A549 (cell line): ENCODE results near the gene FBLN7. TPM values are rescaled to one million over a fixed set of nuclear protein-coding genes. Genes with fewer than 3 reads are reported as not detected.

Experiments
- ATAC-seq, 2 experiments: fragments of 200-7000 bp in 1 of 2; fragments of >200 bp in 1 of 2; cut with Nextera tagmentation in 1 of 2; cut with Tn5 transposase in 1 of 2; 3 replicates each; pipeline versions ENCODE4 v1.8.0 to v1.9.1; 2018 to 2020; ENCODE audit warnings: mild to moderate bottlenecking in 1 of 2, moderate library complexity in 1 of 2
- CTCF ChIA-PET: fragments of 300-600 bp; sonication (Branson Sonifier 250); formaldehyde crosslinking; extraction: SDS; loops from one replicate; lab custom pipeline; 2021; ENCODE audit warnings: antibody characterized with exemption, inconsistent platforms; lab: Yijun Ruan, JAX
- POLR2A ChIA-PET: fragments of 350-600 bp; formaldehyde crosslinking; extraction: SDS; loops from one replicate; lab custom pipeline; 2021; ENCODE audit warnings: antibody characterized with exemption, inconsistent platforms; lab: Yijun Ruan, JAX
- DNase-seq, 2 experiments: peaks; one replicate each; pipeline versions ENCODE4 v3.0.0 to v3.0.0-alpha.2; 2011 to 2016; ENCODE audit warnings: low read depth in 1 of 2, low spot score in 1 of 2
- FAIRE-seq: peaks from 2 replicates; lab custom pipeline; 2011; peaks lifted over from hg19 to GRCh38; lab: Jason Lieb, UNC
- H3K27ac ChIP-seq, 2 experiments: fragments of >200 bp; sonication (Bioruptor Twin); formaldehyde crosslinking; 3 replicates each; pipeline ENCODE4 v1.5.1; 2016 to 2017
- H3K4me1 ChIP-seq: fragments of >200 bp; sonication (Bioruptor Twin); formaldehyde crosslinking; 3 replicates; pipeline ENCODE4 v1.6.1; 2016
- H3K4me2 ChIP-seq: fragments of >200 bp; sonication (Bioruptor Twin); formaldehyde crosslinking; 3 replicates; pipeline ENCODE4 v1.6.1; 2016
- H3K4me3 ChIP-seq: fragments of >200 bp; sonication (Bioruptor Twin); formaldehyde crosslinking; 3 replicates; pipeline ENCODE4 v1.5.1; 2016
- H3K9me3 ChIP-seq: fragments of >200 bp; sonication (Bioruptor Twin); formaldehyde crosslinking; 3 replicates; pipeline ENCODE4 v1.6.1; 2016
- BHLHE40 ChIP-seq: IDR thresholded peaks from 2 replicates; pipeline ENCODE4 v1.6.1; 2012; ENCODE audit warnings: low read depth, low read length, inconsistent platforms
- CBX2 ChIP-seq: fragments of 200-600 bp; sonication (generic); IDR thresholded peaks from 2 replicates; pipeline ENCODE4 v1.6.1; 2016; ENCODE audit warnings: low read depth, mild to moderate bottlenecking, borderline replicate concordance
- CEBPB ChIP-seq, 2 experiments: fragments of >200 bp in 1 of 2; sonication (Bioruptor Twin) in 1 of 2; formaldehyde crosslinking in 1 of 2; IDR thresholded peaks; 2 replicates each; pipeline ENCODE4 v1.6.1; 2012 to 2016
- CHD4 ChIP-seq: fragments of 200-600 bp; sonication (generic); IDR thresholded peaks from 2 replicates; pipeline ENCODE4 v1.6.1; 2016; ENCODE audit warnings: antibody characterized with exemption, mild to moderate bottlenecking, borderline replicate concordance
- ELK1 ChIP-seq: fragments of 150-350 bp; IDR thresholded peaks from 2 replicates; pipeline ENCODE4 v1.6.1; 2014; ENCODE audit warnings: low read depth, mild to moderate bottlenecking, low read length
- FOSB ChIP-seq: fragments of 250-450 bp; sonication (Bioruptor Pico); IDR thresholded peaks from 2 replicates; pipeline ENCODE4 v1.5.0; 2020; ENCODE audit warnings: mild to moderate bottlenecking, moderate library complexity
- FOSL2 ChIP-seq, 2 experiments: fragments of 450-650 bp in 1 of 2; fragments of >200 bp in 1 of 2; sonication (Bioruptor Twin) in 1 of 2; formaldehyde crosslinking; IDR thresholded peaks; 2 replicates each; pipeline versions ENCODE4 v1.5.0 to v1.6.1; 2016 to 2020; ENCODE audit warnings: mild to moderate bottlenecking in 1 of 2, moderate library complexity in 1 of 2
- FOXS1 ChIP-seq: fragments of 250-450 bp; sonication (Bioruptor Pico); IDR thresholded peaks from 2 replicates; pipeline ENCODE4 v1.5.0; 2020; ENCODE audit warnings: mild to moderate bottlenecking, moderate library complexity
- GATA3 ChIP-seq: IDR thresholded peaks from 2 replicates; pipeline ENCODE4 v1.6.1; 2012; ENCODE audit warnings: borderline replicate concordance
- HDAC2 ChIP-seq: fragments of 200-600 bp; sonication (generic); IDR thresholded peaks from 2 replicates; pipeline ENCODE4 v1.6.1; 2016
- HES2 ChIP-seq: fragments of >200 bp; sonication (Bioruptor Twin); formaldehyde crosslinking; IDR thresholded peaks from 2 replicates; pipeline ENCODE4 v1.6.1; 2016
- HEYL ChIP-seq: fragments of 250-450 bp; sonication (Bioruptor Pico); IDR thresholded peaks from 2 replicates; pipeline ENCODE4 v1.8.0; 2021; ENCODE audit warnings: mild to moderate bottlenecking, moderate library complexity
- HOXB13 ChIP-seq: fragments of 250-450 bp; sonication (Bioruptor Pico); IDR thresholded peaks from 2 replicates; pipeline ENCODE4 v1.5.0; 2020; ENCODE audit warnings: low read depth, mild to moderate bottlenecking, moderate library complexity
- KDM5A ChIP-seq: fragments of 200-600 bp; sonication (generic); IDR thresholded peaks from 2 replicates; pipeline ENCODE4 v1.6.1; 2016; ENCODE audit warnings: antibody characterized with exemption, mild to moderate bottlenecking
- MAFK ChIP-seq: fragments of 450-650 bp; IDR thresholded peaks from 2 replicates; pipeline ENCODE4 v1.6.1; 2014; ENCODE audit not compliant: partially characterized antibody
- NFE2L2 ChIP-seq: fragments of 150-350 bp; conservative IDR thresholded peaks from 2 replicates; pipeline ENCODE4 v1.6.1; 2014; ENCODE audit warnings: low read length
- SMC3 ChIP-seq: fragments of >200 bp; sonication (Bioruptor Twin); formaldehyde crosslinking; IDR thresholded peaks from 3 replicates; pipeline ENCODE4 v1.6.1; 2018; ENCODE audit warnings: inconsistent platforms
- TP53 ChIP-seq: fragments of 250-450 bp; sonication (Bioruptor Pico); IDR thresholded peaks from 2 replicates; pipeline ENCODE4 v1.5.0; 2021; ENCODE audit warnings: mild to moderate bottlenecking, moderate library complexity
- ZFP36 ChIP-seq: fragments of 450-650 bp; IDR thresholded peaks from 2 replicates; pipeline ENCODE4 v1.6.1; 2014; ENCODE audit warnings: borderline replicate concordance; ENCODE audit not compliant: partially characterized antibody
- ZNF302 ChIP-seq: fragments of 250-450 bp; sonication (Bioruptor Pico); IDR thresholded peaks from 2 replicates; pipeline ENCODE4 v1.9.0; 2021; ENCODE audit warnings: inconsistent platforms, mild to moderate bottlenecking, moderate library complexity
- WGBS: methylation state at CpG from one replicate; pipeline ENCODE4 v1.1.6; 2017; ENCODE audit errors: missing lambda C conversion rate; 5-methylcytosine and 5-hydroxymethylcytosine counted together
- polyA plus RNA-seq, 4 experiments: library from polyadenylated mRNA; depleted of rRNA in 3 of 4; stranded (reverse); fragments of >200 nt; fragmentation: RNase III in 1 of 4; extraction: RNeasy Plus Mini Kit Qiagen cat#74134 plus additional on column Dnase treatment in 1 of 4; gene quantifications; 2 replicates in 3 of 4; 3 replicates in 1 of 4; pipeline ENCODE4 v1.2.3, GENCODE V29; 2011 to 2017
- TF ChIP-seq, protein P1 (sequence below): fragments of 250-450 bp; sonication (Bioruptor Pico); IDR thresholded peaks from 2 replicates; pipeline ENCODE4 v1.5.0; 2020; ENCODE audit warnings: low read depth, mild to moderate bottlenecking, moderate library complexity
- TF ChIP-seq, protein P2 (sequence below): IDR thresholded peaks from 2 replicates; pipeline ENCODE4 v1.6.1; 2012

Gene FBLN7
- polyA plus RNA-seq, 2 of the 4 experiments (the other 2 are of a cell fraction) = 0.47 to 0.63 TPM

DNA sequence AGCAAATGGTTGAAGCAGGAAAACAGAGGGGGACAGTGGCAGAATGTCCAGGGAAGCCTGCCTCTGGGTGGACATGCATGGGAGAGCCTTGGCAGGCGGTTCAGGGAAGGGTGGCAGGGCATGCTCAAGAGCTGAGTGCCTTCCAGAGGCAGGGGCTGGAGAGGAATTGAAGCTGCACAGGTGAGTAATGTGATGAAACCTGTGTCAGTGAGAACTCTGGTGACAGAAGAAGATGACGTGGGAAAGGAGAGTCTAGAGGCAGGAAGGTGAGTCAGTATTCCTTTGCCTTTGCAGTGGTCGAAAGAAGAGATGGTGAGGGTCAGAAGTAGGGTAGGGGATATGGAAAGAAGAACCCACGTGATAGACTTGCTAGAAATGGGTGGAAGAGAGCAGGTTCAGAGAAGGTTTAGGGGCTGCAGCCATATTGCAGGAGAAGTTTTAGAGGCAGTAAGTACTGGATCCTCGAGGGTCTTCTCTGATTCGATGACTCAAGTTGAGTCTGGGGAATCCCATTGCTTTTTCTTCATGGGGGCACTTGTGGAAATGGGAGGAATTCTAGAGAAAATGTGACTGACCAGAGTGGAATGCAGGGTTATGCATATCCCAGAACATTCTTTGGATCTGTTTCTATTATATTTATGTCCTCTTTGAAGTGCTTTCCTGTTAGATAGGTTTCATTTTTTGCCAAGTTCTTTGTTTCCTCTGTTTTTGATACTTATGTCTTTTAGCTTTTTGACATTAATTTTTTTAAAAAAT, 45.7 kb upstream of the FBLN7 start:
- Histone ChIP-seq H3K9me3 (no peaks in the 10 kb centered on the region), H3K27ac (no peak overlapping the region), H3K4me2 (no peak overlapping the region), H3K4me1 (no peaks in the 10 kb centered on the region), H3K4me3 (no peak overlapping the region)
- ChIA-PET POLR2A (no interaction called here), CTCF (interaction anchor here (0.5 kb wide), 1 partner anchor 225 kb away, joined by 5 read pairs; no protein-coding TSS in a partner anchor)
- TF ChIP-seq, protein P1, sequence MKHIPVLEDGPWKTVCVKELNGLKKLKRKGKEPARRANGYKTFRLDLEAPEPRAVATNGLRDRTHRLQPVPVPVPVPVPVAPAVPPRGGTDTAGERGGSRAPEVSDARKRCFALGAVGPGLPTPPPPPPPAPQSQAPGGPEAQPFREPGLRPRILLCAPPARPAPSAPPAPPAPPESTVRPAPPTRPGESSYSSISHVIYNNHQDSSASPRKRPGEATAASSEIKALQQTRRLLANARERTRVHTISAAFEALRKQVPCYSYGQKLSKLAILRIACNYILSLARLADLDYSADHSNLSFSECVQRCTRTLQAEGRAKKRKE (CRISPR knock-in tag) = no peak
- TF ChIP-seq HEYL (CRISPR knock-in tag) (no peak), NFE2L2 (no peak), GATA3 (no peak), CHD4 (no peak), ZFP36 (no peak), ZNF302 (CRISPR knock-in tag) (no peak), FOSL2 (IDR thresholded peaks at IDR 0.05) (no peak), FOSL2 (CRISPR knock-in tag; IDR thresholded peaks at IDR 0.05) (no peak), CBX2 (no peak), FOXS1 (CRISPR knock-in tag) (no peak), HES2 (no peak), BHLHE40 (no peak), HDAC2 (no peak), MAFK (no peak), CEBPB (IDR thresholded peaks at IDR 0.05) (no peak), ELK1 (no peak), KDM5A (no peak), TP53 (CRISPR knock-in tag) (no peak), FOSB (CRISPR knock-in tag) (no peak), HOXB13 (CRISPR knock-in tag) (no peak)
- FAIRE-seq (no peak), ATAC-seq (no peak; a peak in 1 of 6 replicates), DNase-seq (no peak)
- 78% methylated on average over 6 of the region's 6 CpGs for WGBS

DNA sequence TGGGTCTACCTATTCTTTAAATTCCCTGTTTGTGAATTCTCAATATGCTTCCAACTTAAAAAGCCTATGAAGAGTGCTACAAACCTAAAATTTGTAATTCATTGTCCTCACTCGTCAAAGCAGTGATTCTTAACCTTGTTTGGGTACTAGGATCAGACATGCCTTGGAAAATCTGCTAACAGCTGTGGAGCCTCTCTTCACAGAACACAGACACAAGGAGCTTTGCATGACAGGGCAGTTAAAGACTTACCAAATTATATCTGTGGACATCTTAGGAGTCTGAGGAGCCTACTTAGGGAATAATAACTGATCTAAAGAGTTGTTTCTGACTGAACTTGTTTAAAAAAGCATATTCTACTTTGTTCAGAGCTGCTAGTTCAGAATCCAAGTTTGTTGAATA, 45.0 kb upstream of the FBLN7 start:
- no peak for ATAC-seq
- FAIRE-seq = no peak
- POLR2A ChIA-PET = no interaction called here
- CTCF ChIA-PET = no interaction called here
- H3K27ac ChIP-seq = no peak overlapping the region
- H3K4me1 ChIP-seq = no peaks in the 10 kb centered on the region
- no peaks in the 10 kb centered on the region for H3K9me3 ChIP-seq
- WGBS = 70% methylated on average over 1 of the region's 1 CpG
- DNase-seq = no peak
- no peak overlapping the region for H3K4me3 ChIP-seq
- no peak overlapping the region for H3K4me2 ChIP-seq
- TF ChIP-seq TP53 (CRISPR knock-in tag) (no peak), GATA3 (no peak), SMC3 (no peak), ZFP36 (no peak)
- TF ChIP-seq, protein P2, sequence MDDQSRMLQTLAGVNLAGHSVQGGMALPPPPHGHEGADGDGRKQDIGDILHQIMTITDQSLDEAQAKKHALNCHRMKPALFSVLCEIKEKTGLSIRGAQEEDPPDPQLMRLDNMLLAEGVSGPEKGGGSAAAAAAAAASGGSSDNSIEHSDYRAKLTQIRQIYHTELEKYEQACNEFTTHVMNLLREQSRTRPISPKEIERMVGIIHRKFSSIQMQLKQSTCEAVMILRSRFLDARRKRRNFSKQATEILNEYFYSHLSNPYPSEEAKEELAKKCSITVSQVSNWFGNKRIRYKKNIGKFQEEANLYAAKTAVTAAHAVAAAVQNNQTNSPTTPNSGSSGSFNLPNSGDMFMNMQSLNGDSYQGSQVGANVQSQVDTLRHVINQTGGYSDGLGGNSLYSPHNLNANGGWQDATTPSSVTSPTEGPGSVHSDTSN = no peak
